Lower leg skin (tissue), 3 donors: ENCODE results near the gene KHDC4.

Source experiments
- CTCF ChIP-seq, 3 donors: fragments of 450-650 bp; IDR thresholded peaks; one replicate each; pipeline ENCODE4 v1.5.1; 2016; ENCODE audit warnings: antibody characterized with exemption in 3 of 3, mild to moderate bottlenecking in 3 of 3, moderate library complexity in 2 of 3
- POLR2A ChIP-seq, 2 donors: fragments of 450-650 bp; IDR thresholded peaks; one replicate each; pipeline ENCODE4 v1.6.1; 2016 to 2017; ENCODE audit warnings: antibody characterized with exemption in 2 of 2, mild to moderate bottlenecking in 1 of 2, moderate library complexity in 1 of 2

DNA sequence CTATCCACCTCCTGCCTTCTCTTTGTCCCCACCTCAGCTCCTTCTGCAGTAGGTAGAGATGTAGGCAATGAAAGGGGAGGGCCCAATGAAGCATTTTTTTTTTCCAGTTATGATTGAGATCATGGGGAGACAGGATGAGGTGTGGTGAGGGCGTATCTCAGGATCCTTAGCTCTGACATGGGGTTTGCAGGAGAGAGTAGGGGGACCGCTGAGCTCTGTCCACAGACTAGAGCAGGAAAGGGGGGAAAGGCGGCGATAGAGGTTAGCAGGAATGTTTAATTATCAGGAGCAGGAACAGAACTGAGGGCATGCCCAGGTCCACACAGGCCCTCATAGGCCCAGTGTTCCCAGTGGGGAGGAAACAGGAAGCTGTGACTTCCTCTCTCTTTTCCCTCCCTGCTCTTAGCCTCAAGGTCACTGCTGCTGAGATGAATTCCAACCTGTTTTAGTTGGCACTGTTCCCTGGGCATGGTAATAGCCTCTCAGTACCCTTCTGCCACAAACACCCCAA, 6.3 kb upstream of the KHDC4 start:
- no peak for TF ChIP-seq CTCF (IDR thresholded peaks at IDR 0.05)
- TF ChIP-seq POLR2A (IDR thresholded peaks at IDR 0.05), result no peak
